ENCODE measurements around the gene MBNL1.

The MBNL1 gene

GRCh38 chr3:152460936-152461335 is 192.2 kb downstream of the MBNL1 start:
- DNase-seq (ENCODE audit: insufficient read length, low spot score) (no peak), FAIRE-seq (no peak)

- no peak for DNase-seq (ENCODE audit: insufficient read length, low spot score)
- no peak for FAIRE-seq
Measured at GRCh38 chr3:152461460-152461859, 192.7 kb downstream of the MBNL1 start.

- FAIRE-seq = peak; percentile 72
Measured at GRCh38 chr3:152466784-152467183, 198.1 kb downstream of the MBNL1 start.

GRCh38 chr3:152469248-152470025 is 200.7 kb downstream of the MBNL1 start:
- no peak for DNase-seq (ENCODE audit: insufficient read length, low spot score)
- FAIRE-seq = no peak

More at GRCh38 chr3:152466784-152467183, 198.1 kb downstream of the MBNL1 start:
- DNase-seq (ENCODE audit: insufficient read length, low spot score) = no peak

- FAIRE-seq (no peak), DNase-seq (ENCODE audit: insufficient read length, low spot score) (no peak)
Measured at GRCh38 chr3:152470095-152470494, 201.4 kb downstream of the MBNL1 start.

GRCh38 chr3:152470893-152471292 is 202.2 kb downstream of the MBNL1 start:
- FAIRE-seq (no peak), DNase-seq (ENCODE audit: insufficient read length, low spot score) (no peak)

- FAIRE-seq (peak; percentile 86), DNase-seq (ENCODE audit: insufficient read length, low spot score) (peak; percentile 21)
Measured at GRCh38 chr3:152471814-152472671, 203.3 kb downstream of the MBNL1 start.

GRCh38 chr3:152472672-152472954 is 203.9 kb downstream of the MBNL1 start:
- FAIRE-seq (peak; percentile 8), DNase-seq (ENCODE audit: insufficient read length, low spot score) (no peak)

GRCh38 chr3:152474585-152474984 is 205.9 kb downstream of the MBNL1 start:
- FAIRE-seq (peak; percentile 82), DNase-seq (ENCODE audit: insufficient read length, low spot score) (peak; percentile 13)

GRCh38 chr3:152477422-152477821 is 208.7 kb downstream of the MBNL1 start:
- DNase-seq (ENCODE audit: insufficient read length, low spot score) (no peak), FAIRE-seq (no peak)

GRCh38 chr3:152480282-152480953 is 211.7 kb downstream of the MBNL1 start:
- peak; percentile 90 for FAIRE-seq
- DNase-seq (ENCODE audit: insufficient read length, low spot score) = no peak

- DNase-seq (ENCODE audit: insufficient read length, low spot score) (no peak), FAIRE-seq (no peak)
Measured at GRCh38 chr3:152486364-152486763, 217.6 kb downstream of the MBNL1 start.

GRCh38 chr3:152488449-152488848 is 219.7 kb downstream of the MBNL1 start:
- DNase-seq (ENCODE audit: insufficient read length, low spot score) (no peak), FAIRE-seq (no peak)

GRCh38 chr3:152491922-152492321 is 223.2 kb downstream of the MBNL1 start:
- DNase-seq (ENCODE audit: insufficient read length, low spot score) (no peak), FAIRE-seq (no peak)

GRCh38 chr3:152496286-152496685 is 227.6 kb downstream of the MBNL1 start:
- DNase-seq (ENCODE audit: insufficient read length, low spot score) = no peak
- FAIRE-seq = peak; percentile 78

GRCh38 chr3:152496716-152497115 is 228.0 kb downstream of the MBNL1 start:
- no peak for DNase-seq (ENCODE audit: insufficient read length, low spot score)
- FAIRE-seq = no peak

- DNase-seq (ENCODE audit: insufficient read length, low spot score) (no peak), FAIRE-seq (peak; percentile 84)
Measured at GRCh38 chr3:152497457-152497856, 228.7 kb downstream of the MBNL1 start.

GRCh38 chr3:152497890-152498289 is 229.2 kb downstream of the MBNL1 start:
- no peak for DNase-seq (ENCODE audit: insufficient read length, low spot score)
- FAIRE-seq = no peak

GRCh38 chr3:152499791-152500385 is 231.2 kb downstream of the MBNL1 start:
- DNase-seq (ENCODE audit: insufficient read length, low spot score) = no peak
- peak; percentile 53 for FAIRE-seq

- no peak for DNase-seq (ENCODE audit: insufficient read length, low spot score)
- FAIRE-seq = peak; percentile 98
Measured at GRCh38 chr3:152505926-152506325, 237.2 kb downstream of the MBNL1 start.

- peak; percentile 89 for FAIRE-seq
- DNase-seq (ENCODE audit: insufficient read length, low spot score) = no peak
Measured at GRCh38 chr3:152508705-152509104, 240.0 kb downstream of the MBNL1 start.

Data from GM19239 (cell line).